IPS-11a (cell line): Measurements from ENCODE around the gene NODAL.

Experiments used
- H3K4me3 ChIP-seq: one replicate; pipeline ENCODE4 v1.5.1; 2013; ENCODE audit warnings: low read depth, low read length, control low read depth

The NODAL gene

GRCh38 chr10:70465278-70465677, 23.8 kb upstream of the NODAL start:
- no peak overlapping the region for H3K4me3 ChIP-seq

- no peak overlapping the region for H3K4me3 ChIP-seq
Measured at GRCh38 chr10:70462349-70462984, 21.0 kb upstream of the NODAL start.

GRCh38 chr10:70461397-70462348, 20.2 kb upstream of the NODAL start:
- H3K4me3 ChIP-seq = no peak overlapping the region

GRCh38 chr10:70459774-70460490, 18.5 kb upstream of the NODAL start:
- H3K4me3 ChIP-seq = no peak overlapping the region

- no peak overlapping the region for H3K4me3 ChIP-seq
Measured at GRCh38 chr10:70459061-70459773, 17.7 kb upstream of the NODAL start.

GRCh38 chr10:70458329-70459060, 17.0 kb upstream of the NODAL start:
- peak overlapping the region; percentile 27 for H3K4me3 ChIP-seq

- H3K4me3 ChIP-seq = peak overlapping the region; percentile 27
Measured at GRCh38 chr10:70457759-70458305, 16.4 kb upstream of the NODAL start.

- H3K4me3 ChIP-seq = no peak overlapping the region
Measured at GRCh38 chr10:70456164-70456563, 14.7 kb upstream of the NODAL start.

GRCh38 chr10:70455213-70455630, 13.7 kb upstream of the NODAL start:
- H3K4me3 ChIP-seq = no peak overlapping the region

- no peak overlapping the region for H3K4me3 ChIP-seq
Measured at GRCh38 chr10:70448236-70448635, 6.8 kb upstream of the NODAL start.

GRCh38 chr10:70445718-70446657, 4.5 kb upstream of the NODAL start:
- H3K4me3 ChIP-seq = no peak overlapping the region

GRCh38 chr10:70444744-70445143, 3.3 kb upstream of the NODAL start:
- no peak overlapping the region for H3K4me3 ChIP-seq

GRCh38 chr10:70442332-70442988, 979 bp upstream of the NODAL start:
- H3K4me3 ChIP-seq = peak overlapping the region; percentile 21

- peak overlapping the region; percentile 21 for H3K4me3 ChIP-seq
Measured at GRCh38 chr10:70441895-70442309, 421 bp upstream of the NODAL start.

- peak overlapping the region; percentile 69 for H3K4me3 ChIP-seq
Measured at GRCh38 chr10:70440296-70441160, 953 bp downstream of the NODAL start.

- H3K4me3 ChIP-seq = no peak overlapping the region
Measured at GRCh38 chr10:70437721-70438120, 3.8 kb downstream of the NODAL start.
